ENCODE data around the gene RXRA.

DNA sequence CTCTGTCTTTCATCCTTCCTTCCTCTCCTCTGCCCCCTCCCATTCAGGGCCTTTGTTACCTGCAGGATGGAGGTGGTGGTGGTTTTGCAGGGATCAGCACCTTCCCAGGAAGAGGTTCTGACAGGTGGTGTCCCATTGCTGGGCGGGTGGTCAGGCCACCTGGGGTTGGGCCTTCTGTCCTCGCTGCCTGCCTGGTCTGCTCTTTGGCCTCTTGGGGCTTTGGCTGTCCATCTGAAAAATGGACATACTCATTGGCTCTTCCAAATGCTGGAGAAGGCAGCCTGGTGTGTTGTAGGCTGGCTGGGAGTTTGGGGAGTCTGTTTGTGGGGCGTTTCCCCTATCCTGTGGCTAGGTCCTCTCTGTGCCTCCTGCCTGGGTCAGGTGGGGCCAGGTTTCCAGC, 4.3 kb downstream of the RXRA start:
- TF ChIP-seq, protein P1, sequence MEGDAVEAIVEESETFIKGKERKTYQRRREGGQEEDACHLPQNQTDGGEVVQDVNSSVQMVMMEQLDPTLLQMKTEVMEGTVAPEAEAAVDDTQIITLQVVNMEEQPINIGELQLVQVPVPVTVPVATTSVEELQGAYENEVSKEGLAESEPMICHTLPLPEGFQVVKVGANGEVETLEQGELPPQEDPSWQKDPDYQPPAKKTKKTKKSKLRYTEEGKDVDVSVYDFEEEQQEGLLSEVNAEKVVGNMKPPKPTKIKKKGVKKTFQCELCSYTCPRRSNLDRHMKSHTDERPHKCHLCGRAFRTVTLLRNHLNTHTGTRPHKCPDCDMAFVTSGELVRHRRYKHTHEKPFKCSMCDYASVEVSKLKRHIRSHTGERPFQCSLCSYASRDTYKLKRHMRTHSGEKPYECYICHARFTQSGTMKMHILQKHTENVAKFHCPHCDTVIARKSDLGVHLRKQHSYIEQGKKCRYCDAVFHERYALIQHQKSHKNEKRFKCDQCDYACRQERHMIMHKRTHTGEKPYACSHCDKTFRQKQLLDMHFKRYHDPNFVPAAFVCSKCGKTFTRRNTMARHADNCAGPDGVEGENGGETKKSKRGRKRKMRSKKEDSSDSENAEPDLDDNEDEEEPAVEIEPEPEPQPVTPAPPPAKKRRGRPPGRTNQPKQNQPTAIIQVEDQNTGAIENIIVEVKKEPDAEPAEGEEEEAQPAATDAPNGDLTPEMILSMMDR (IDR thresholded peaks at IDR 0.05), result no peak
- TF ChIP-seq POLR2A (IDR thresholded peaks at IDR 0.05), result no peak
